SU-DHL-6 (cell line): ENCODE data around the gene STK11.

Experiments
- H2AFZ ChIP-seq: fragments of 200-600 bp; sonication (generic); 2 replicates; pipeline ENCODE4 v1.6.1; 2014; ENCODE audit warnings: low read depth, mild to moderate bottlenecking, moderate library complexity, mixed read lengths, antibody characterized with exemption, low read length; ENCODE audit not compliant: severe bottlenecking
- H3F3A ChIP-seq: fragments of 200-600 bp; shearing (Covaris generic); 2 replicates; pipeline ENCODE4 v1.6.0; 2016; ENCODE audit warnings: antibody characterized with exemption, mild to moderate bottlenecking; ENCODE audit not compliant: insufficient read depth
- H3K27ac ChIP-seq: fragments of 200-600 bp; sonication (generic); 2 replicates; pipeline ENCODE4 v1.5.1; 2016; ENCODE audit warnings: low read depth, mild to moderate bottlenecking, low read length, moderate library complexity, mixed read lengths
- H3K27me3 ChIP-seq: fragments of 200-600 bp; sonication (generic), shearing (Covaris generic); 2 replicates; pipeline ENCODE4 v1.6.0; 2014; ENCODE audit warnings: mild to moderate bottlenecking, low read length
- H3K36me3 ChIP-seq: fragments of 200-600 bp; sonication (generic); 2 replicates; pipeline ENCODE4 v1.6.1; 2014; ENCODE audit warnings: mild to moderate bottlenecking, low read length, mixed read lengths
- H3K4me2 ChIP-seq: fragments of 300-600, 200-600 bp; shearing (Covaris generic), sonication (generic); 2 replicates; pipeline ENCODE4 v1.6.0; 2014; ENCODE audit warnings: low read length, low read depth, mild to moderate bottlenecking; ENCODE audit not compliant: poor library complexity, severe bottlenecking
- H3K4me3 ChIP-seq: fragments of 200-600 bp; sonication (generic); 2 replicates; pipeline ENCODE4 v1.5.1; 2014; ENCODE audit warnings: antibody characterized with exemption, low read length, mild to moderate bottlenecking, mixed read lengths; ENCODE audit not compliant: insufficient read depth, poor library complexity, severe bottlenecking
- H3K79me2 ChIP-seq: fragments of 200-600 bp; sonication (generic); 2 replicates; pipeline ENCODE4 v1.6.1; 2014; ENCODE audit warnings: mild to moderate bottlenecking, low read length, moderate library complexity; ENCODE audit not compliant: insufficient read depth
- H3K9ac ChIP-seq: fragments of 200-600 bp; sonication (generic); 2 replicates; pipeline ENCODE4 v1.7.0; 2014; ENCODE audit warnings: mild to moderate bottlenecking, low read length
- H3K9me2 ChIP-seq: fragments of 200-600 bp; sonication (generic); replicated peaks from 2 replicates; pipeline ENCODE4 v1.6.1; 2014; ENCODE audit warnings: low read length; ENCODE audit not compliant: insufficient read depth
- H3K9me3 ChIP-seq: fragments of 200-600 bp; sonication (generic); 2 replicates; pipeline ENCODE4 v1.6.1; 2014; ENCODE audit warnings: low read length, mixed read lengths; ENCODE audit not compliant: insufficient read depth
- H4K20me1 ChIP-seq: fragments of 200-600 bp; sonication (generic); 2 replicates; pipeline ENCODE4 v1.6.1; 2014; ENCODE audit warnings: low read depth, mild to moderate bottlenecking, antibody characterized with exemption, low read length, moderate library complexity, mixed read lengths
- EZH2phosphoT487 ChIP-seq: fragments of 200-600 bp; sonication (generic), shearing (Covaris generic); conservative IDR thresholded peaks from 2 replicates; pipeline ENCODE4 v1.6.1; 2018; ENCODE audit warnings: mild to moderate bottlenecking, antibody characterized with exemption, low read length, moderate library complexity, mixed read lengths
- TF ChIP-seq, protein P1 (sequence below): fragments of 200-600 bp; sonication (generic); IDR thresholded peaks from one replicate; pipeline ENCODE4 v1.5.1; 2017; ENCODE audit warnings: antibody characterized with exemption, mild to moderate bottlenecking, low read length, moderate library complexity; ENCODE audit not compliant: insufficient read depth, poor library complexity, severe bottlenecking

The STK11 gene

DNA sequence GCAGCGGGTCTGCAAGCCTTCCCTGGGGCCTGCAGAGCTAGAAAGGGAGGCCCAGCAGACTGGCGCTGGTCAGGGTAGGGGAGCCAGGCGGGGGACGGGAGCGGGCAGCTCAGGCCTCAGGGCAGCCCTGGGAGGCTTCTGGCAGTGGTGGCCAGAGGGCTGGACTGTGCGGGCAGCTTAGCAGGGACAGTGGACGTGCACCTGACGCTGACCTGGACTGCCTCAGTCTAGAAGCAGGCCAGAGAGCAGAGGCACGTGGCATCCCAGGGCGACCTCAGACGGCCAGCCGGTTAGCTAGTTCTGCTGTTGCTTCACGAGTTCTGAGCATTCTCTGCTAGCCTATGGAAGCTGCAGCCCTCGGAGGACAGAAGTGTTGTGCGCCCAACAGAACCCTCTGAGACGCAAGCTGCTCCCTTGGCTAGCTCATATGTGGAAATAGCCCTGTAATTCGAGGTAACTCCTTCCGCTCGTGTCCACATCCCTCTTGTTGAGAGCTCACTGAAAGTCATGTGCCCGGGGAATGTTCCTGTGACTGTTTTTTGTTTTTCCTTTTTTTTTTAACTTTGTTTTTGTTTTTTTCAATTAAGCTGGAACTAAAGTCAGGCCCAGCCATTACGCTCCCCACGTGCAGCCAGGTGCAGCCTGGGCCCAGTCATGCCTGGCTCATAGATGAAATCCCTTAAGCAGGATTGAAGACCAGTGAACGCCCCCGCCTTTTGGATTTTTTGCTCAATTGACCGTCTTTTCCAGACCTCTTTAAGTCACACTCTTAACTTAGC is 67.9 kb downstream of the STK11 start:
- Histone ChIP-seq H3K4me3 (no peak overlapping the region), H3K27ac (no peak overlapping the region), H3K36me3 (peaks cover 6% of the 10 kb centered on the region), H3K9me2 (no peaks in the 10 kb centered on the region), H3F3A (peaks cover 57% of the 10 kb centered on the region), H3K4me2 (no peak overlapping the region), H4K20me1 (no peaks in the 10 kb centered on the region; the same call in 1 of the 2 replicates), H3K79me2 (peaks cover 35% of the 10 kb centered on the region), H2AFZ (no peak overlapping the region), H3K27me3 (no peaks in the 10 kb centered on the region), H3K9me3 (no peaks in the 10 kb centered on the region), H3K9ac (no peak overlapping the region)
- TF ChIP-seq, protein P1, sequence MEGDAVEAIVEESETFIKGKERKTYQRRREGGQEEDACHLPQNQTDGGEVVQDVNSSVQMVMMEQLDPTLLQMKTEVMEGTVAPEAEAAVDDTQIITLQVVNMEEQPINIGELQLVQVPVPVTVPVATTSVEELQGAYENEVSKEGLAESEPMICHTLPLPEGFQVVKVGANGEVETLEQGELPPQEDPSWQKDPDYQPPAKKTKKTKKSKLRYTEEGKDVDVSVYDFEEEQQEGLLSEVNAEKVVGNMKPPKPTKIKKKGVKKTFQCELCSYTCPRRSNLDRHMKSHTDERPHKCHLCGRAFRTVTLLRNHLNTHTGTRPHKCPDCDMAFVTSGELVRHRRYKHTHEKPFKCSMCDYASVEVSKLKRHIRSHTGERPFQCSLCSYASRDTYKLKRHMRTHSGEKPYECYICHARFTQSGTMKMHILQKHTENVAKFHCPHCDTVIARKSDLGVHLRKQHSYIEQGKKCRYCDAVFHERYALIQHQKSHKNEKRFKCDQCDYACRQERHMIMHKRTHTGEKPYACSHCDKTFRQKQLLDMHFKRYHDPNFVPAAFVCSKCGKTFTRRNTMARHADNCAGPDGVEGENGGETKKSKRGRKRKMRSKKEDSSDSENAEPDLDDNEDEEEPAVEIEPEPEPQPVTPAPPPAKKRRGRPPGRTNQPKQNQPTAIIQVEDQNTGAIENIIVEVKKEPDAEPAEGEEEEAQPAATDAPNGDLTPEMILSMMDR, result no peak

- Histone ChIP-seq H3K27ac (no peak overlapping the region), H3K4me3 (peak overlapping the region; percentile 47), H4K20me1 (no peaks in the 10 kb centered on the region; the same call in 1 of the 2 replicates), H3K4me2 (peak overlapping the region; percentile 49), H3K79me2 (peaks cover 35% of the 10 kb centered on the region), H3K9me2 (no peaks in the 10 kb centered on the region), H3K9ac (peak overlapping the region; percentile 96; the same call in 1 of the 2 replicates), H3K27me3 (no peaks in the 10 kb centered on the region), H2AFZ (no peak overlapping the region), H3K36me3 (peaks cover 6% of the 10 kb centered on the region), H3F3A (peaks cover 57% of the 10 kb centered on the region), H3K9me3 (no peaks in the 10 kb centered on the region)
- no peak for TF ChIP-seq EZH2phosphoT487
- TF ChIP-seq, protein P1, result no peak
Measured at GRCh38 chr19:1274081-1274851, 68.7 kb downstream of the STK11 start.

DNA sequence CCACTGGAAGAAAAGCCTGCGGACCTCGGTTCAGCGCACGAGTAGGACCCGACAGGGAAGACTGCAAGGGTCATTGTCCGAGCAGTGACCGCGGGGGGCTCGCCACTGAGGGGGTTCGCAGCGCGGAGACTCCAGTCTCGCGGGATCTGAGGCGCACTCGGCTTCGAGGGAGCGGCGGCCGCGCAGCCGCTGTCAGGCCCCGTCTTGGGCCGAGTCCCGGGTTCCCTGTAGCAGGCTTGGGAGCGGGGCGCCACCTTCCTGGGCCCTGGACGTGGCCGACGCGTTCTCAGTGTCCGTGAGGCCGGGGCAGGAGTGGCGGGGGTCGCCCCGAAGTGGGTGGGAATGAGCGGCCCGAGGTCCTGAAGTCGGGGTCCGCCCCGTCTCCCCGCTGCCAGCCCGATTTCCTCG is 69.3 kb downstream of the STK11 start:
- no peak for TF ChIP-seq EZH2phosphoT487
- TF ChIP-seq, protein P1, result no peak
- H2AFZ ChIP-seq, result no peak overlapping the region
- peak overlapping the region; percentile 96 for H3K9ac ChIP-seq
- peaks cover 55% of the 10 kb centered on the region for H3F3A ChIP-seq
- H3K27ac ChIP-seq, result peak overlapping the region; percentile 88
- H3K79me2 ChIP-seq, result peaks cover 31% of the 10 kb centered on the region
- H3K4me2 ChIP-seq, result peak overlapping the region; percentile 49
- H3K9me3 ChIP-seq, result no peaks in the 10 kb centered on the region
- no peaks in the 10 kb centered on the region; the same call in 1 of the 2 replicates for H4K20me1 ChIP-seq
- H3K27me3 ChIP-seq, result no peaks in the 10 kb centered on the region
- no peaks in the 10 kb centered on the region for H3K9me2 ChIP-seq
- peak overlapping the region; percentile 47 for H3K4me3 ChIP-seq
- peaks cover 6% of the 10 kb centered on the region for H3K36me3 ChIP-seq
